Keratinocyte (primary cell): ENCODE results near the gene EEA1. TPM values are rescaled to one million over a fixed set of nuclear protein-coding genes. Genes with fewer than 3 reads are reported as not detected.
A peak's percentile ranks its signal among the peaks of the same experiment; 100 is the strongest.

Experiments
- DNase-seq: peaks from one replicate; pipeline ENCODE4 v3.0.0-alpha.2; 2011; ENCODE audit warnings: low read depth, missing footprints, low spot score
- FAIRE-seq: peaks from 2 replicates; lab custom pipeline; 2011; peaks lifted over from hg19 to GRCh38; lab: Jason Lieb, UNC
- H2AFZ ChIP-seq: 2 replicates; pipeline ENCODE4 v1.6.0; 2012; ENCODE audit warnings: low read length, control low read depth, inconsistent platforms; ENCODE audit not compliant: control insufficient read depth
- H3K27ac ChIP-seq: 2 replicates; pipeline ENCODE4 v1.5.1; 2011; ENCODE audit warnings: low read length; ENCODE audit not compliant: control insufficient read depth, insufficient read depth
- H3K27me3 ChIP-seq: 3 replicates; pipeline ENCODE4 v1.6.0; 2011; ENCODE audit warnings: low read length; ENCODE audit not compliant: control insufficient read depth, insufficient read depth; ENCODE audit errors: extremely low read depth
- H3K36me3 ChIP-seq, 2 experiments: 2 replicates in 1 of 2; 3 replicates in 1 of 2; pipeline ENCODE4 v1.5.1; 2011; ENCODE audit warnings: low read length in 2 of 2, mild to moderate bottlenecking in 1 of 2; ENCODE audit not compliant: control insufficient read depth in 2 of 2, insufficient read depth in 2 of 2; ENCODE audit errors: extremely low read depth in 1 of 2
- H3K4me1 ChIP-seq: 3 replicates; pipeline ENCODE4 v1.5.1; 2011; ENCODE audit warnings: low read length; ENCODE audit not compliant: control insufficient read depth, insufficient read depth; ENCODE audit errors: extremely low read depth
- H3K4me2 ChIP-seq: 3 replicates; pipeline ENCODE4 v1.6.0; 2011; ENCODE audit warnings: low read depth, low read length; ENCODE audit not compliant: control insufficient read depth, insufficient read depth; ENCODE audit errors: extremely low read depth
- H3K4me3 ChIP-seq, 3 experiments: fragments of 200-600 bp in 1 of 3; sonication (generic) in 1 of 3; 2 replicates in 2 of 3; 3 replicates in 1 of 3; pipeline ENCODE4 v1.5.1; 2011 to 2016; ENCODE audit warnings: low read length in 3 of 3, mild to moderate bottlenecking in 3 of 3, control low read depth in 2 of 3, inconsistent platforms in 1 of 3, low read depth in 1 of 3, mixed read lengths in 1 of 3, mixed run types in 1 of 3, moderate library complexity in 1 of 3; ENCODE audit not compliant: control insufficient read depth in 2 of 3, insufficient read depth in 2 of 3; ENCODE audit errors: extremely low read depth in 1 of 3
- H3K79me2 ChIP-seq: 2 replicates; pipeline ENCODE4 v1.6.0; 2012; ENCODE audit warnings: low read length; ENCODE audit not compliant: control insufficient read depth, insufficient read depth
- H3K9ac ChIP-seq: 3 replicates; pipeline ENCODE4 v1.6.0; 2011; ENCODE audit warnings: low read length; ENCODE audit not compliant: control insufficient read depth, insufficient read depth; ENCODE audit errors: extremely low read depth
- H3K9me1 ChIP-seq: 3 replicates; pipeline ENCODE4 v1.6.0; 2011; ENCODE audit warnings: low read length; ENCODE audit not compliant: control insufficient read depth, insufficient read depth; ENCODE audit errors: extremely low read depth
- H3K9me3 ChIP-seq: 2 replicates; pipeline ENCODE4 v1.5.1; 2012; ENCODE audit warnings: low read depth, low read length; ENCODE audit not compliant: control insufficient read depth
- H4K20me1 ChIP-seq: 3 replicates; pipeline ENCODE4 v1.6.0; 2011; ENCODE audit warnings: low read length; ENCODE audit not compliant: control insufficient read depth, insufficient read depth; ENCODE audit errors: extremely low read depth
- EZH2 ChIP-seq: IDR thresholded peaks from one replicate; pipeline ENCODE4 v1.6.1; 2012; ENCODE audit warnings: inconsistent platforms, mild to moderate bottlenecking, low read length, moderate library complexity
- dilution Hi-C: fragments of 300-500 bp; cut with MboI; formaldehyde crosslinking; loops from one replicate; pipeline ENCODE4 v1.7.0; 2020; ENCODE audit warnings: low sequenced_read_pairs; ENCODE audit not compliant: extremely low pct_ligation_motif_present
- polyA plus RNA-seq, 5 experiments: library from polyadenylated mRNA; depleted of rRNA in 3 of 5; stranded (reverse) in 3 of 5; stranded (forward) in 1 of 5; unstranded in 1 of 5; fragments of >200 nt; gene quantifications; 1 replicate in 1 of 5; 2 replicates in 3 of 5; 3 replicates in 1 of 5; pipeline versions ENCODE4 v1.2.1 to v1.2.3, GENCODE V29; 2011 to 2012; ENCODE audit warnings: missing spikeins in 2 of 5, low read depth in 1 of 5, low replicate concordance in 1 of 5
- TF ChIP-seq, protein P1 (sequence below), 3 experiments: IDR thresholded peaks in 1 of 3; conservative IDR thresholded peaks in 1 of 3; optimal IDR thresholded peaks in 1 of 3; 2 replicates in 2 of 3; 3 replicates in 1 of 3; pipeline versions ENCODE3 to v1.5.1; 2011; ENCODE audit warnings: low read length in 3 of 3, mild to moderate bottlenecking in 3 of 3, moderate library complexity in 2 of 3, control low read depth in 1 of 3, inconsistent platforms in 1 of 3; ENCODE audit not compliant: insufficient read depth in 2 of 3; ENCODE audit errors: extremely low read depth in 1 of 3

The EEA1 gene
- polyA plus RNA-seq, 1 donor (not counting 4 experiments of a cell fraction or from before 2014, with no cell fraction given), result 14.3 TPM

- H3K79me2 ChIP-seq, result no peaks in the 10 kb centered on the region
- no peak overlapping the region for H3K9ac ChIP-seq
- H3K4me2 ChIP-seq, result no peak overlapping the region
- peak; percentile 97 for DNase-seq
- TF ChIP-seq, protein P1, sequence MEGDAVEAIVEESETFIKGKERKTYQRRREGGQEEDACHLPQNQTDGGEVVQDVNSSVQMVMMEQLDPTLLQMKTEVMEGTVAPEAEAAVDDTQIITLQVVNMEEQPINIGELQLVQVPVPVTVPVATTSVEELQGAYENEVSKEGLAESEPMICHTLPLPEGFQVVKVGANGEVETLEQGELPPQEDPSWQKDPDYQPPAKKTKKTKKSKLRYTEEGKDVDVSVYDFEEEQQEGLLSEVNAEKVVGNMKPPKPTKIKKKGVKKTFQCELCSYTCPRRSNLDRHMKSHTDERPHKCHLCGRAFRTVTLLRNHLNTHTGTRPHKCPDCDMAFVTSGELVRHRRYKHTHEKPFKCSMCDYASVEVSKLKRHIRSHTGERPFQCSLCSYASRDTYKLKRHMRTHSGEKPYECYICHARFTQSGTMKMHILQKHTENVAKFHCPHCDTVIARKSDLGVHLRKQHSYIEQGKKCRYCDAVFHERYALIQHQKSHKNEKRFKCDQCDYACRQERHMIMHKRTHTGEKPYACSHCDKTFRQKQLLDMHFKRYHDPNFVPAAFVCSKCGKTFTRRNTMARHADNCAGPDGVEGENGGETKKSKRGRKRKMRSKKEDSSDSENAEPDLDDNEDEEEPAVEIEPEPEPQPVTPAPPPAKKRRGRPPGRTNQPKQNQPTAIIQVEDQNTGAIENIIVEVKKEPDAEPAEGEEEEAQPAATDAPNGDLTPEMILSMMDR (optimal IDR thresholded peaks at IDR 0.05 in 1 of 3, IDR thresholded peaks at IDR 0.05 in 1 of 3, conservative IDR thresholded peaks at IDR 0.05 in 1 of 3; ENCODE audit: extremely low read depth in 1 of 3, insufficient read depth in 2 of 3, low read length in 3 of 3), result no peak
- TF ChIP-seq EZH2, result no peak
- H3K9me1 ChIP-seq, result no peaks in the 10 kb centered on the region
- dilution Hi-C loops, result no loop called here
- no peaks in the 10 kb centered on the region for H3K9me3 ChIP-seq
- peaks cover 34% of the 10 kb centered on the region for H3K4me1 ChIP-seq
- FAIRE-seq, result peak; percentile 93
- H3K4me3 ChIP-seq, result no peak overlapping the region
- no peaks in the 10 kb centered on the region for H3K36me3 ChIP-seq
- no peak overlapping the region for H2AFZ ChIP-seq
- H3K27ac ChIP-seq, result peak overlapping the region; percentile 37
- H3K27me3 ChIP-seq, result no peaks in the 10 kb centered on the region
- no peaks in the 10 kb centered on the region for H4K20me1 ChIP-seq
Observed at GRCh38 chr12:92973614-92974013, 44.5 kb upstream of the EEA1 start.

DNA sequence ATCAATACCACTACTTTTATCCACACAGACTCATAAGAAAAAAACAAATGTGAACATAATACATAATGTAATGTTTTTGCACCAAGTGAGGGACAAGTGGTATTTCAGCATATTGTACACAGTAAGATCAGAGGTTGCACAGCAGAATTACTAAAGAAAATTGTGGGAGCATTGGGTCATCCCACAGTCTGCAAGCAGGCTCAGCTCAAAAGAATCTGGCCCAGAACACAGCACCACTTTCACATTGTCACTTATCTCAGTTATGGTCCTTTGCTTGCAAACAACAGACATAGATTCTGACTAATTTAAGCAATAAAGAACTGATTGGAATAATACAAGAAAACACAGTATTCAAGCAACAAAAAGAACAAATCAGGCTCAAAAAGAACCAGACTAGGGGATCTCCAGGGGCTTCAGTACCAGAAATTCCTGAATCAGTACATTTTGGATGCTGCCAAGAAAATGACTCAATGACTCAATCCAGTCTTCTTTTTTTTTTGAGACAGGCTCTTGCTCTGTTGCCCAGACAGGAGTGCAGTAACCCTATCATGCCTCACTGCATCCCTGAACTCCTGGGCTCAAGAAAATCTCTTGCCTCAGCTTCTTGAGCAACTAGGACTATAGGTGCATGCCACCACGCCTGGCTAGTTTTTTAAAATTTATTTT, 42.9 kb upstream of the EEA1 start:
- FAIRE-seq, result no peak
- Histone ChIP-seq H3K9me3 (no peaks in the 10 kb centered on the region), H3K27ac (peak overlapping the region; percentile 43), H3K27me3 (no peaks in the 10 kb centered on the region), H3K4me1 (peaks cover 36% of the 10 kb centered on the region), H3K36me3 (no peaks in the 10 kb centered on the region), H2AFZ (no peak overlapping the region), H3K4me3 (no peak overlapping the region), H3K9ac (no peak overlapping the region), H3K4me2 (peak overlapping the region; percentile 18), H3K79me2 (no peaks in the 10 kb centered on the region), H4K20me1 (no peaks in the 10 kb centered on the region), H3K9me1 (no peaks in the 10 kb centered on the region)
- dilution Hi-C loops, result no loop called here
- no peak for TF ChIP-seq EZH2
- TF ChIP-seq, protein P1 (optimal IDR thresholded peaks at IDR 0.05 in 1 of 3, IDR thresholded peaks at IDR 0.05 in 1 of 3, conservative IDR thresholded peaks at IDR 0.05 in 1 of 3; ENCODE audit: extremely low read depth in 1 of 3, insufficient read depth in 2 of 3, low read length in 3 of 3), result no peak
- DNase-seq, result no peak
